Memory B cell (primary cell): ENCODE results near the gene AIRE.

Experiments
- ATAC-seq: fragments of 150-1000 bp; cut with Tn5 transposase; 2 replicates; pipeline ENCODE4 v1.10.0; 2021; ENCODE audit warnings: low read depth, mild to moderate bottlenecking, moderate library complexity
- DNase-seq, 2 donors: peaks; one replicate each; pipeline ENCODE4 v3.0.0; 2022; ENCODE audit warnings: low spot score in 2 of 2
- H3K27ac Mint-ChIP-seq: one replicate; pipeline ENCODE4 v1.8.0; 2022; ENCODE audit warnings: mild to moderate bottlenecking, moderate library complexity, mixed read lengths
- H3K27me3 Mint-ChIP-seq: one replicate; pipeline ENCODE4 v1.8.0; 2022; ENCODE audit warnings: mixed read lengths
- H3K36me3 Mint-ChIP-seq: one replicate; pipeline ENCODE4 v1.8.0; 2022; ENCODE audit warnings: mild to moderate bottlenecking, mixed read lengths
- H3K4me1 Mint-ChIP-seq: one replicate; pipeline ENCODE4 v1.8.0; 2022; ENCODE audit warnings: mixed read lengths
- H3K4me3 Mint-ChIP-seq: one replicate; pipeline ENCODE4 v1.8.0; 2022; ENCODE audit warnings: mild to moderate bottlenecking, moderate library complexity, mixed read lengths
- H3K9me3 Mint-ChIP-seq: one replicate; pipeline ENCODE4 v1.8.0; 2022; ENCODE audit warnings: mixed read lengths

The AIRE gene

GRCh38 chr21:44324854-44325107, 39.1 kb downstream of the AIRE start:
- H3K4me3 Mint-ChIP-seq: no peak overlapping the region
- H3K4me1 Mint-ChIP-seq: peaks cover 3% of the 10 kb centered on the region
- no peaks in the 10 kb centered on the region for H3K9me3 Mint-ChIP-seq
- H3K27me3 Mint-ChIP-seq: no peaks in the 10 kb centered on the region
- H3K27ac Mint-ChIP-seq: no peak overlapping the region
- ATAC-seq (no peak), DNase-seq (no peak)
- H3K36me3 Mint-ChIP-seq: peaks cover 7% of the 10 kb centered on the region

GRCh38 chr21:44325386-44326271, 40.0 kb downstream of the AIRE start:
- peaks cover 7% of the 10 kb centered on the region for H3K36me3 Mint-ChIP-seq
- ATAC-seq: no peak

GRCh38 chr21:44326272-44326647, 40.6 kb downstream of the AIRE start:
- no peaks in the 10 kb centered on the region for H3K27me3 Mint-ChIP-seq
- DNase-seq (no peak), ATAC-seq (no peak)
- H3K36me3 Mint-ChIP-seq: peaks cover 7% of the 10 kb centered on the region
- H3K27ac Mint-ChIP-seq: no peak overlapping the region
- H3K9me3 Mint-ChIP-seq: no peaks in the 10 kb centered on the region
- peaks cover 3% of the 10 kb centered on the region for H3K4me1 Mint-ChIP-seq
- H3K4me3 Mint-ChIP-seq: no peak overlapping the region

More at GRCh38 chr21:44325386-44326271, 40.0 kb downstream of the AIRE start:
- no peaks in the 10 kb centered on the region for H3K27me3 Mint-ChIP-seq
- no peaks in the 10 kb centered on the region for H3K9me3 Mint-ChIP-seq
- no peak for DNase-seq
- no peak overlapping the region for H3K4me3 Mint-ChIP-seq
- H3K27ac Mint-ChIP-seq: no peak overlapping the region
- H3K4me1 Mint-ChIP-seq: peaks cover 3% of the 10 kb centered on the region

DNA sequence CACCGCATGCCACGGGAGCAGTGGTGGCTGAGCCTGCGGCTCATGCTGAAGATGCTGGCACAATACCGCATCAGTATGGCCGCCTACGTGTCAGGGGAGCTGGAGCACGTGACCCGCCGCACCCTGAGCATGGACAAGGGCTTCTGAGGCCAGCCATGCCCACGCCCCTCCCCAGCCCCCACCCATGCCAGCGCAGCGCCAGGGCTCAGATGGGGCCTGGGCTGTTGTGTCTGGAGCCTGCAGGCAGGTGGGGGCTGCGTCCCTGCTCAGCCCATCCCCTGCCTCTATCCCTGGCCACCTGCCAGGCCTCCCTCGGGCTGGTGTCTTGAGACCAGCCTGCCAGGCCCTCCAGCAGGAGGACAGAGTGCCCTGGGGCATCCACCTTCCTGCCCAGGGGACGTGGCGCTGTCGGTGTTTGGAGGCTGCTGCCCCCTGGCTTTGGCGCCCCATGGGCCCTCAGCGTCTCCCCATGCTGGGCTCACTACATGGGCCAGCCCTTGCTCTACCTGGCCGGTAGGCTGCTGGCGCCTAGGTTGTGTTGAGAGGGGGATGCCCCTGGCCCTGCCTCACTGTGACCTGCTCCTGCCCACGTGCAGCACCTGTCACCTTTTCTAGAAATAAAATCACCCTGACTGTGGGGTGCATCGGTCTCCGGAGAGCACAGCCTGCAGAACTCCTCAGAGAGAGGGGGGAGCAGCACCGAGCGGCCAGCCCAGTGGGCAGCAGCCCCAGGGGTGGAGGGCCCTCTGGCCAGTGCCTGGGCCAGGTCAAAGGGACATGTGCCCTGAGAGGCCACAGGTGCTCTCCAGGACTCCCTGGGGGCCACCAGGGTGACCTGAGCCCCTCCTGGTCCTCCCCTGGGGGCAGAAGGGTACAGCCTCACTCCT, 41.3 kb downstream of the AIRE start:
- no peak overlapping the region for H3K4me3 Mint-ChIP-seq
- DNase-seq (no peak), ATAC-seq (peak; percentile 18)
- H3K27me3 Mint-ChIP-seq: no peaks in the 10 kb centered on the region
- peaks cover 3% of the 10 kb centered on the region for H3K4me1 Mint-ChIP-seq
- H3K9me3 Mint-ChIP-seq: no peaks in the 10 kb centered on the region
- H3K36me3 Mint-ChIP-seq: peaks cover 7% of the 10 kb centered on the region
- H3K27ac Mint-ChIP-seq: no peak overlapping the region

DNA sequence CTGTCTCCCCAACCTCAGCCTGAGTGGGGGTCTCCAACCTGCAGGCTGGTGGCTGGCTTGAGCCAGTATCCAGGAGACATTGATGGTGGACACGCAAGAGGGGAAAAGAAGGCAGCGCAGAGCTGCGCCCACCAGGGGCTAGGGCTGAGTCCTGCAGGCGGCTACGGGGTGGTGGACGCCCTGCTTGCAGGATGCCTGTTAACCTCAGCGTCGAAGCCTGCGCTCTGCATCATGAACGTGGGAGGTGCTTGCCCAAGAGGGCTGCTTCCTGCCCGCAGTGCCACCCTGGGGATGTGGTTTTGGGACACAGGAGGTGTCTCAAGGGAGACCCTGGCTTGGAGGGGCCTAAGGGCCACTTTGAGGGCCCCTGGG, 41.9 kb downstream of the AIRE start:
- Mint-ChIP-seq H3K36me3 (peaks cover 7% of the 10 kb centered on the region), H3K4me1 (peaks cover 3% of the 10 kb centered on the region), H3K4me3 (no peak overlapping the region), H3K27me3 (no peaks in the 10 kb centered on the region), H3K9me3 (no peaks in the 10 kb centered on the region), H3K27ac (no peak overlapping the region)
- DNase-seq (no peak), ATAC-seq (peak; percentile 18)

DNA sequence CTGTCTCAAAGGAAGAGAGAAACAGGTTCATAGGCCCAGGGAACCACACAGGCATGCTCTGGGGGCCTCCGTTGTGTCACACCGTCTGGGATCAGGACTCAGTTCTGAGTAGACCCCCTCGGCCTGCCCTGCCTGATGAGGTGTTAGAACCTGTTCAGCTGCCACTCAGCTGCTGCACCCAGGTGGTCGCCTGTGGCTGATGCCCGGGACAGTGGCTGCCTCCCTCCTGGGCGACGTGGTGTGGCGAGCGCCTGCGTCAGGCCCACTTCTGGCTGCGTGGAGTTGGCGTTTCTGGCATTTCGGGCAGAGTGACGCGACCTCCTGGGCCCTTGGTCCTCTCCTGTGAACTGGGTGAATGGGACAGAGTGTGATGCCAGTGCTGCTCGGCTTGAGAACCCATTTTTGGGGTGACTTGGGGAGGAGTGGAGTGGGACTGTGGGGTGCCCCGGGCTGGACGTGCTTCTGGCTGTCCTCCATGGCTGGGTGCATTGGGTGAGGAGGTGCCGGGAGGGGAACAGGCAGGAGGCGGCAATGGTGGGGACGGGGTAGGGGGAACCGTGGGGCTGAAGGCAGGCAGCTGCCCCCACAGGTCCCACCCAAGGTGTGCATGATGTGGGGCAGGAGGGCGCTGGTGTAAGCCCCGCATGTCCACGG, 42.7 kb downstream of the AIRE start:
- Mint-ChIP-seq H3K27me3 (no peaks in the 10 kb centered on the region), H3K27ac (no peak overlapping the region)

DNA sequence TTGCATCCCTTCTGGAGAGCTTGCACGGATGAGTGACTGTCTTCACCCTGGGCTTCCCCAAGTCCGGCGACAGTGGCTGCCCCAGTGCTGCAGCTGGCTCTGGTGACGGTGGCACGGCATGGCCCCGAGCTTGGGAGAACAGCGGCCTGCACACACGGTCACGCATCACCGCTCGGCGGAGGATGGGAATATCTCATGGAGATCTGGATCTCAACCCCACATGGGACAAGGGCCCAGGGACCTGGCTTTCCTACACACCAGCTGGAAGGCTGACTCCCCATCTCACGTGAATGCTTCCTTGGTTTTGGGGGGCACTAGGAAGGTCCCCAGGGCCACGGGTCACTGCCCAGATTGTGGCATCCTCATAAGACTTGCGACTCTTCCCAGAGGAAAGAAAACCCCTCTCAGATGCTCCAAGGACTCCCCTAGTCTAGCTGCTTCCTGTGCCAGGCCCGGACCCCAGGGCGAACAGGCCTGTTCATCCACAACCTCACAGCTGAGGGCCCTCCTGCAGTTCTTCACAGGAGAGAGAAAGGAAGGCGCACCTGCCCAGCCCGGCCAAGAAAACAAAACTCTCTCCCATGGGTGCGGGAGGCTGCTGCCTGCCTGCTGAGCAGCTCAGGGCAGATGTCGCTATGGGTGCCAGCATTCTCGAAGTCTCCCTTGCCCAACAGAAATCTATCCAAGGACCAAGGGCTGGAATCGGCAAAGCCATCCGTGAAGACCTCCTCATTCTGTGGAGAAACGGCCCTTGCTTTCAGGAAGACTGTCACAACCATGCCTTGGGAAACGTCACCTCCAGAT, 43.6 kb downstream of the AIRE start:
- Mint-ChIP-seq H3K4me1 (peaks cover 3% of the 10 kb centered on the region), H3K4me3 (no peak overlapping the region), H3K27ac (peak overlapping the region; percentile 31), H3K27me3 (no peaks in the 10 kb centered on the region), H3K9me3 (no peaks in the 10 kb centered on the region), H3K36me3 (peaks cover 2% of the 10 kb centered on the region)
- no peak for DNase-seq
- no peak for ATAC-seq

More for the DNA sequence above, 42.7 kb downstream of the AIRE start:
- peaks cover 3% of the 10 kb centered on the region for H3K4me1 Mint-ChIP-seq
- no peaks in the 10 kb centered on the region for H3K9me3 Mint-ChIP-seq
- ATAC-seq (no peak), DNase-seq (no peak)
- peaks cover 2% of the 10 kb centered on the region for H3K36me3 Mint-ChIP-seq
- H3K4me3 Mint-ChIP-seq: no peak overlapping the region

- H3K27ac Mint-ChIP-seq: no peak overlapping the region
- no peaks in the 10 kb centered on the region for H3K9me3 Mint-ChIP-seq
- no peak overlapping the region for H3K4me3 Mint-ChIP-seq
- ATAC-seq (no peak), DNase-seq (no peak)
- H3K27me3 Mint-ChIP-seq: no peaks in the 10 kb centered on the region
- no peaks in the 10 kb centered on the region for H3K36me3 Mint-ChIP-seq
- peaks cover 3% of the 10 kb centered on the region for H3K4me1 Mint-ChIP-seq
Observed at GRCh38 chr21:44329971-44330681, 44.5 kb downstream of the AIRE start.

DNA sequence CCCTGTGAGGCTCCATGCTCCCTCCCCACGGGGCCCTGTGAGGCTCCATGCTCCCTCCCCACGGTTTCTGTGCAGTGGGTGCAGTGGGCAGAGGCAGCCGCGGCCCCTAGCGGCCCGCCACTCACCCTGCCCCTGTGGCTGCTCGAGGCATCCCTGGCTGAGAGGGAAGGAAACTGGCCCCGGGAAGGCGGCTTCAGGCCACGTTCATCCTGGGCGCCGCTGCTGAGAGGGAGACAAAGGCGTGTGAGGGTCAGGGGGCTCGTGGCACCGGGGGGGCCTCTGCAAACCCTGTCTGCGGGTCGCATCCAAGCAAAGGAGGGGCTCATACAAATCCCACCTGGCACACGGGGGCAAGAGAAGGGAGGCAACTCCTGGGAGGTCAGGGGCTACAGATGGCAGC, 45.0 kb downstream of the AIRE start:
- no peak overlapping the region for H3K27ac Mint-ChIP-seq
- DNase-seq: no peak
- no peaks in the 10 kb centered on the region for H3K9me3 Mint-ChIP-seq
- no peaks in the 10 kb centered on the region for H3K27me3 Mint-ChIP-seq
- ATAC-seq: no peak
- H3K4me1 Mint-ChIP-seq: peaks cover 3% of the 10 kb centered on the region
- no peak overlapping the region for H3K4me3 Mint-ChIP-seq
- H3K36me3 Mint-ChIP-seq: no peaks in the 10 kb centered on the region

GRCh38 chr21:44331209-44331608, 45.5 kb downstream of the AIRE start:
- Mint-ChIP-seq H3K27me3 (no peaks in the 10 kb centered on the region), H3K36me3 (no peaks in the 10 kb centered on the region), H3K27ac (no peak overlapping the region), H3K4me1 (peaks cover 3% of the 10 kb centered on the region), H3K9me3 (no peaks in the 10 kb centered on the region), H3K4me3 (no peak overlapping the region)
- no peak for DNase-seq
- ATAC-seq: no peak

- Mint-ChIP-seq H3K4me3 (no peak overlapping the region), H3K4me1 (peaks cover 4% of the 10 kb centered on the region)
- no peak for DNase-seq
Observed at GRCh38 chr21:44331650-44332307, 46.1 kb downstream of the AIRE start.

GRCh38 chr21:44332383-44332782, 46.7 kb downstream of the AIRE start:
- ATAC-seq (no peak), DNase-seq (no peak)
- H3K27ac Mint-ChIP-seq: no peak overlapping the region
- H3K27me3 Mint-ChIP-seq: no peaks in the 10 kb centered on the region
- H3K9me3 Mint-ChIP-seq: no peaks in the 10 kb centered on the region
- peaks cover 4% of the 10 kb centered on the region for H3K36me3 Mint-ChIP-seq
- H3K4me3 Mint-ChIP-seq: no peak overlapping the region
- H3K4me1 Mint-ChIP-seq: peaks cover 4% of the 10 kb centered on the region

More at GRCh38 chr21:44331650-44332307, 46.1 kb downstream of the AIRE start:
- H3K27ac Mint-ChIP-seq: no peak overlapping the region
- H3K27me3 Mint-ChIP-seq: no peaks in the 10 kb centered on the region
- H3K36me3 Mint-ChIP-seq: peaks cover 1% of the 10 kb centered on the region
- no peaks in the 10 kb centered on the region for H3K9me3 Mint-ChIP-seq
- no peak for ATAC-seq

- no peak for ATAC-seq
- Mint-ChIP-seq H3K4me3 (no peak overlapping the region), H3K36me3 (peaks cover 4% of the 10 kb centered on the region), H3K9me3 (no peaks in the 10 kb centered on the region), H3K4me1 (peaks cover 4% of the 10 kb centered on the region), H3K27me3 (no peaks in the 10 kb centered on the region), H3K27ac (no peak overlapping the region)
- DNase-seq: no peak
Observed at GRCh38 chr21:44332965-44333364, 47.3 kb downstream of the AIRE start.
